ENCODE results near the gene PRR20D. TPM values are rescaled to one million over a fixed set of nuclear protein-coding genes. Genes with fewer than 3 reads are reported as not detected.
"Not testable (repeated sequence)": the region's sequence is repeated elsewhere in the genome, so short reads cannot be mapped to it uniquely, and the experiment has no call there.

PRR20D gene
- total RNA-seq, result not detected

DNA sequence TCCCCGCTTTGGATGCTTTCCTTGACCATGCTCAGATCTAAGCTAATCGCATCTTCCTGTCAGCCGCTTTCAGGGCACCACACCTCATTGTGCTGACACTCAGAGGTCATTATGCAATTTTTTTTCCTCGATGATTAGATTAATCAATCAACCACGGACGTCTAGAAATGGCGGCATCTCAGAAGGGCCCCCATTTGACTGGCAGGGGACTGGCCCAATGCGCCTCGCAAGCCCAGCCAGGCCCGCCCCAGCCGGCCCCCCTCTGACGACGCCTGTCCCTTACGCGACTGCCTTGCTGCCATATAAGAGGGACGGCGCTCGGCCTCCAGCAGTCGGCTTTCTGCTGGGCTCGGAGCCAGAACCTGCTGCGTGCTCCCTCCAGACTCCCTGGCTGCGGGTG, at the start of gene PRR20D:
Gene PRR20D, plus strand, starts transcription at position 301 of the 400 bp plus-strand sequence. CDS start 387 bp downstream, outside the sequence.
- not testable (repeated sequence) for DNase-seq (ENCODE audit: extremely low spot score in 2 of 2); H3K27me3 ChIP-seq

GRCh38 chr13:57114945-57115344, 45.5 kb upstream of the PRR20D start:
- H3K27me3 ChIP-seq, result no peaks in the 10 kb centered on the region
- H3K27ac ChIP-seq, result no peak overlapping the region
- no peak overlapping the region for H3K4me3 ChIP-seq
- intact Hi-C loops (cut with DNase I), result no loop called here
- H3K4me1 ChIP-seq, result no peaks in the 10 kb centered on the region
- TF ChIP-seq, protein P1, sequence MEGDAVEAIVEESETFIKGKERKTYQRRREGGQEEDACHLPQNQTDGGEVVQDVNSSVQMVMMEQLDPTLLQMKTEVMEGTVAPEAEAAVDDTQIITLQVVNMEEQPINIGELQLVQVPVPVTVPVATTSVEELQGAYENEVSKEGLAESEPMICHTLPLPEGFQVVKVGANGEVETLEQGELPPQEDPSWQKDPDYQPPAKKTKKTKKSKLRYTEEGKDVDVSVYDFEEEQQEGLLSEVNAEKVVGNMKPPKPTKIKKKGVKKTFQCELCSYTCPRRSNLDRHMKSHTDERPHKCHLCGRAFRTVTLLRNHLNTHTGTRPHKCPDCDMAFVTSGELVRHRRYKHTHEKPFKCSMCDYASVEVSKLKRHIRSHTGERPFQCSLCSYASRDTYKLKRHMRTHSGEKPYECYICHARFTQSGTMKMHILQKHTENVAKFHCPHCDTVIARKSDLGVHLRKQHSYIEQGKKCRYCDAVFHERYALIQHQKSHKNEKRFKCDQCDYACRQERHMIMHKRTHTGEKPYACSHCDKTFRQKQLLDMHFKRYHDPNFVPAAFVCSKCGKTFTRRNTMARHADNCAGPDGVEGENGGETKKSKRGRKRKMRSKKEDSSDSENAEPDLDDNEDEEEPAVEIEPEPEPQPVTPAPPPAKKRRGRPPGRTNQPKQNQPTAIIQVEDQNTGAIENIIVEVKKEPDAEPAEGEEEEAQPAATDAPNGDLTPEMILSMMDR (IDR thresholded peaks at IDR 0.05), result no peak
- no peak for TF ChIP-seq POLR2A (IDR thresholded peaks at IDR 0.05)
- no peak for TF ChIP-seq POLR2AphosphoS5 (IDR thresholded peaks at IDR 0.05; ENCODE audit: insufficient read depth in 1 of 2, low read depth in 1 of 2)
- no peaks in the 10 kb centered on the region for H3K36me3 ChIP-seq
- no peak for DNase-seq (ENCODE audit: extremely low spot score in 2 of 2)
- H3K9me3 ChIP-seq, result no peaks in the 10 kb centered on the region

More for the DNA sequence above, at the start of gene PRR20D:
- H3K4me1 ChIP-seq; H3K4me3 ChIP-seq; intact Hi-C loops (cut with DNase I); H3K9me3 ChIP-seq; H3K27ac ChIP-seq; H3K36me3 ChIP-seq: not testable (repeated sequence)

DNA sequence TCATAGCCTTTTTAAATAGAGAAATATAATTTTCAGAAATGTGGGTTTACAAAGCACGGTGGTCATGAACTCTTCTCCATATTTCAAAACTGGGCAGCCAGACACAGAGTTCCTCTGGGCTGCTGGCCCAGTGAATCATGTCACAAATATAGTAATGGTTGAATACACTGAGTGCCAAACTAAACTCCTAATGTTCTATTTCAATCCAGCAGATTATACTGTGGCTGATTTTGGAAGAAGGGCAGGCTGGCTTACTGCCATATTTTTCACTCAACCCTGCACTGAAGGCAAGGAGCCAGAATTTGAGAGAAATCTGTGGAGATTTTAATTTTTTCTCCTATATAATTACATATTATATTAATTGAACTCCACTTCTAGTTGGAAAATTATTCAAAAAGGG, 36.8 kb upstream of the PRR20D start:
- no peak for DNase-seq (ENCODE audit: extremely low spot score in 2 of 2)
- H3K36me3 ChIP-seq, result no peaks in the 10 kb centered on the region
- no peaks in the 10 kb centered on the region for H3K4me1 ChIP-seq
- intact Hi-C loops (cut with DNase I), result no loop called here
- no peak overlapping the region for H3K4me3 ChIP-seq
- H3K9me3 ChIP-seq, result no peaks in the 10 kb centered on the region
- no peak overlapping the region for H3K27ac ChIP-seq
- no peaks in the 10 kb centered on the region for H3K27me3 ChIP-seq
- TF ChIP-seq, protein P1 (IDR thresholded peaks at IDR 0.05), result no peak
- TF ChIP-seq POLR2A (IDR thresholded peaks at IDR 0.05) (no peak), POLR2AphosphoS5 (IDR thresholded peaks at IDR 0.05; ENCODE audit: insufficient read depth in 1 of 2, low read depth in 1 of 2) (no peak)

GRCh38 chr13:57128909-57129308, 31.5 kb upstream of the PRR20D start:
- no peaks in the 10 kb centered on the region for H3K9me3 ChIP-seq
- H3K36me3 ChIP-seq, result no peaks in the 10 kb centered on the region
- H3K4me3 ChIP-seq, result no peak overlapping the region
- intact Hi-C loops (cut with DNase I), result no loop called here
- H3K4me1 ChIP-seq, result no peaks in the 10 kb centered on the region
- no peak for DNase-seq (ENCODE audit: extremely low spot score in 2 of 2)
- H3K27ac ChIP-seq, result no peak overlapping the region
- TF ChIP-seq POLR2A (IDR thresholded peaks at IDR 0.05) (no peak), POLR2AphosphoS5 (IDR thresholded peaks at IDR 0.05; ENCODE audit: insufficient read depth in 1 of 2, low read depth in 1 of 2) (no peak)
- TF ChIP-seq, protein P1 (IDR thresholded peaks at IDR 0.05), result no peak
- no peaks in the 10 kb centered on the region for H3K27me3 ChIP-seq

DNA sequence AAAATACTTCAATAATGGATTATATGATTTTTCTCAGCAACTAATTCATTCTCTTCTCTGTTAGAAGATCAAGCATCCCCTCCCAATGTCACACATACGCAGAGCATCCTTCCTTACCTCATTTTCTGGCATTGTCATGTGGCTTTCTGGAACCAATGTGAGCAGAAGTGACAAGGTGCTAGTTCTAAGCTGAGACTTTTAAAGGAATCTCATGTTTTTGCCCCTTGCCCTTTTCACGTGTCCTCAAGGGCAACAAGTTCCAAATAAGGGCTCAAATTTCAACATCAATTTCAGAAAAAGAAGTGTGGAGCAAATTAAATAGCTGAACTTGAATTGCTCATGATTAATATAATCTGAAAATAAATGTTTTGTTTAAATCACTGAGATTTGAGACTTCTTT, 24.3 kb upstream of the PRR20D start:
- H3K9me3 ChIP-seq, result no peaks in the 10 kb centered on the region
- H3K27ac ChIP-seq, result no peak overlapping the region
- TF ChIP-seq POLR2AphosphoS5 (IDR thresholded peaks at IDR 0.05; ENCODE audit: insufficient read depth in 1 of 2, low read depth in 1 of 2), result no peak
- TF ChIP-seq POLR2A (IDR thresholded peaks at IDR 0.05), result no peak
- TF ChIP-seq, protein P1 (IDR thresholded peaks at IDR 0.05), result no peak
- intact Hi-C loops (cut with DNase I), result no loop called here
- no peaks in the 10 kb centered on the region for H3K4me1 ChIP-seq
- H3K36me3 ChIP-seq, result no peaks in the 10 kb centered on the region
- DNase-seq (ENCODE audit: extremely low spot score in 2 of 2), result no peak
- H3K4me3 ChIP-seq, result no peak overlapping the region
- no peaks in the 10 kb centered on the region for H3K27me3 ChIP-seq

GRCh38 chr13:57137585-57137984, 22.8 kb upstream of the PRR20D start:
- H3K4me3 ChIP-seq, result no peak overlapping the region
- H3K27ac ChIP-seq, result no peak overlapping the region
- H3K4me1 ChIP-seq, result no peaks in the 10 kb centered on the region
- no peaks in the 10 kb centered on the region for H3K27me3 ChIP-seq
- intact Hi-C loops (cut with DNase I), result no loop called here
- no peaks in the 10 kb centered on the region for H3K9me3 ChIP-seq
- no peak for TF ChIP-seq POLR2AphosphoS5 (IDR thresholded peaks at IDR 0.05; ENCODE audit: insufficient read depth in 1 of 2, low read depth in 1 of 2)
- TF ChIP-seq POLR2A (IDR thresholded peaks at IDR 0.05), result no peak
- TF ChIP-seq, protein P1 (IDR thresholded peaks at IDR 0.05), result no peak
- no peak for DNase-seq (ENCODE audit: extremely low spot score in 2 of 2)
- H3K36me3 ChIP-seq, result no peaks in the 10 kb centered on the region
